ENCODE measurements around the gene MPST.

Gene MPST

GRCh38 chr22:37019309-37020191 lies at the start of gene MPST, which contains the start of gene TST:
Gene MPST, plus strand, starts transcription at chr22:37019742. Its CDS starts 95 bp downstream, at chr22:37019837.
Gene TST, minus strand, starts transcription at chr22:37019447. Its CDS starts 715 bp downstream, at chr22:37018732.
- CTCF ChIA-PET: interaction anchor here (0.6 to 5.3 kb wide), 8 partner anchors 9 to 240 kb away, joined by 3 to 38 read pairs (median 4); no protein-coding TSS in a partner anchor
- Mint-ChIP-seq H3K27me3 (peaks cover 67% of the 10 kb centered on the region), H3K36me3 (peaks cover 2% of the 10 kb centered on the region), H3K9me3 (no peaks in the 10 kb centered on the region), H3K4me1 (peaks cover 22% of the 10 kb centered on the region), H3K4me3 (peak within 1 kb of the TSS; percentile 89), H3K27ac (peak within 1 kb of the TSS; percentile 77)
- DNase-seq: peak; percentile 66

- no peaks in the 10 kb centered on the region for H3K4me1 Mint-ChIP-seq
These were observed 48.0 kb upstream of the MPST start for GRCh38 chr22:36971341-36972125.

GRCh38 chr22:36976606-36977005 lies 42.9 kb upstream of the MPST start:
- no peak for DNase-seq
- CTCF ChIA-PET: interaction anchor here (1.1 to 5.7 kb wide), 15 partner anchors 8 to 223 kb away, joined by 4 to 72 read pairs (median 7); partner anchors contain the start of genes IFT27 and NCF4
- H3K36me3 Mint-ChIP-seq: no peaks in the 10 kb centered on the region
- peak overlapping the region; percentile 79 for H3K4me3 Mint-ChIP-seq
- peaks cover 33% of the 10 kb centered on the region for H3K27me3 Mint-ChIP-seq
- peaks cover 14% of the 10 kb centered on the region for H3K4me1 Mint-ChIP-seq
- peak overlapping the region; percentile 28 for H3K27ac Mint-ChIP-seq
- no peaks in the 10 kb centered on the region for H3K9me3 Mint-ChIP-seq

More at GRCh38 chr22:36971341-36972125, 48.0 kb upstream of the MPST start:
- CTCF ChIA-PET: interaction anchor here (0.6 kb wide), 1 partner anchor 185 kb away, joined by 3 read pairs; no protein-coding TSS in a partner anchor
- Mint-ChIP-seq H3K36me3 (no peaks in the 10 kb centered on the region), H3K9me3 (no peaks in the 10 kb centered on the region), H3K4me3 (no peak overlapping the region), H3K27ac (no peak overlapping the region), H3K27me3 (peaks cover 36% of the 10 kb centered on the region)
- DNase-seq: no peak

GRCh38 chr22:36977401-36977861 lies 42.1 kb upstream of the MPST start:
- H3K9me3 Mint-ChIP-seq: no peaks in the 10 kb centered on the region
- H3K4me1 Mint-ChIP-seq: peaks cover 14% of the 10 kb centered on the region
- no peaks in the 10 kb centered on the region for H3K36me3 Mint-ChIP-seq
- peak overlapping the region; percentile 79 for H3K4me3 Mint-ChIP-seq
- peaks cover 41% of the 10 kb centered on the region for H3K27me3 Mint-ChIP-seq
- CTCF ChIA-PET: interaction anchor here (0.6 to 5.7 kb wide), 25 partner anchors 9 to 431 kb away, joined by 3 to 72 read pairs (median 5); partner anchors contain the start of genes IFT27, KCTD17 and NCF4
- H3K27ac Mint-ChIP-seq: peak overlapping the region; percentile 74
- DNase-seq: peak; percentile 83

GRCh38 chr22:36977947-36978660 lies 41.4 kb upstream of the MPST start:
- peaks cover 14% of the 10 kb centered on the region for H3K4me1 Mint-ChIP-seq
- no peaks in the 10 kb centered on the region for H3K36me3 Mint-ChIP-seq
- CTCF ChIA-PET: interaction anchor here (0.6 to 5.7 kb wide), 26 partner anchors 9 to 431 kb away, joined by 3 to 72 read pairs (median 5); partner anchors contain the start of genes IFT27, KCTD17 and NCF4
- peaks cover 46% of the 10 kb centered on the region for H3K27me3 Mint-ChIP-seq
- peak overlapping the region; percentile 74 for H3K27ac Mint-ChIP-seq
- peak; percentile 93 for DNase-seq
- peak overlapping the region; percentile 79 for H3K4me3 Mint-ChIP-seq
- H3K9me3 Mint-ChIP-seq: no peaks in the 10 kb centered on the region

GRCh38 chr22:36979016-36979910 lies 40.3 kb upstream of the MPST start:
- Mint-ChIP-seq H3K27me3 (peaks cover 45% of the 10 kb centered on the region), H3K4me1 (peaks cover 14% of the 10 kb centered on the region), H3K9me3 (no peaks in the 10 kb centered on the region), H3K36me3 (no peaks in the 10 kb centered on the region), H3K27ac (no peak overlapping the region), H3K4me3 (no peak overlapping the region)
- no peak for DNase-seq
- CTCF ChIA-PET: interaction anchor here (0.9 to 5.7 kb wide), 4 partner anchors 9 to 221 kb away, joined by 3 to 72 read pairs (median 10); partner anchors contain the start of gene NCF4

- CTCF ChIA-PET: interaction anchor here (1.1 to 1.3 kb wide), 2 partner anchors 13 to 200 kb away, joined by 3 to 4 read pairs; no protein-coding TSS in a partner anchor
- Mint-ChIP-seq H3K27me3 (peaks cover 41% of the 10 kb centered on the region), H3K9me3 (peaks cover 12% of the 10 kb centered on the region), H3K27ac (no peak overlapping the region), H3K4me3 (no peak overlapping the region), H3K4me1 (peaks cover 14% of the 10 kb centered on the region), H3K36me3 (peaks cover 4% of the 10 kb centered on the region)
- DNase-seq: no peak
These were observed 38.2 kb upstream of the MPST start for GRCh38 chr22:36981247-36981775.

- H3K27me3 Mint-ChIP-seq: peaks cover 33% of the 10 kb centered on the region
- H3K4me3 Mint-ChIP-seq: no peak overlapping the region
- DNase-seq: no peak
- peaks cover 9% of the 10 kb centered on the region for H3K4me1 Mint-ChIP-seq
- H3K27ac Mint-ChIP-seq: no peak overlapping the region
- CTCF ChIA-PET: interaction anchor here (1.3 to 1.7 kb wide), 2 partner anchors 200 to 207 kb away, joined by 4 to 5 read pairs; no protein-coding TSS in a partner anchor
- peaks cover 4% of the 10 kb centered on the region for H3K36me3 Mint-ChIP-seq
- H3K9me3 Mint-ChIP-seq: peaks cover 18% of the 10 kb centered on the region
These were observed 37.4 kb upstream of the MPST start for GRCh38 chr22:36982136-36982535.

GRCh38 chr22:36985211-36985889 lies 34.2 kb upstream of the MPST start:
- peaks cover 4% of the 10 kb centered on the region for H3K36me3 Mint-ChIP-seq
- DNase-seq: no peak
- H3K9me3 Mint-ChIP-seq: peaks cover 18% of the 10 kb centered on the region
- H3K4me3 Mint-ChIP-seq: no peak overlapping the region
- no peaks in the 10 kb centered on the region for H3K4me1 Mint-ChIP-seq
- CTCF ChIA-PET: interaction anchor here (0.6 kb wide), 1 partner anchor 29 kb away, joined by 3 read pairs; no protein-coding TSS in a partner anchor
- H3K27ac Mint-ChIP-seq: no peak overlapping the region
- peaks cover 43% of the 10 kb centered on the region for H3K27me3 Mint-ChIP-seq

GRCh38 chr22:36986242-36986821 lies 33.2 kb upstream of the MPST start:
- H3K27ac Mint-ChIP-seq: peak overlapping the region; percentile 9
- no peaks in the 10 kb centered on the region for H3K4me1 Mint-ChIP-seq
- peaks cover 48% of the 10 kb centered on the region for H3K27me3 Mint-ChIP-seq
- CTCF ChIA-PET: interaction anchor here (1.0 to 1.6 kb wide), 4 partner anchors 9 to 273 kb away, joined by 3 to 7 read pairs (median 4); no protein-coding TSS in a partner anchor
- peak; percentile 67 for DNase-seq
- no peak overlapping the region for H3K4me3 Mint-ChIP-seq
- H3K9me3 Mint-ChIP-seq: peaks cover 18% of the 10 kb centered on the region
- peaks cover 4% of the 10 kb centered on the region for H3K36me3 Mint-ChIP-seq

- DNase-seq: no peak
- peak overlapping the region; percentile 12 for H3K27ac Mint-ChIP-seq
- H3K9me3 Mint-ChIP-seq: peaks cover 18% of the 10 kb centered on the region
- peaks cover 32% of the 10 kb centered on the region for H3K27me3 Mint-ChIP-seq
- no peak overlapping the region for H3K4me3 Mint-ChIP-seq
- CTCF ChIA-PET: interaction anchor here (0.9 to 1.4 kb wide), 4 partner anchors 8 to 132 kb away, joined by 3 to 4 read pairs (median 3); no protein-coding TSS in a partner anchor
- peaks cover 4% of the 10 kb centered on the region for H3K36me3 Mint-ChIP-seq
- no peaks in the 10 kb centered on the region for H3K4me1 Mint-ChIP-seq
These were observed 31.3 kb upstream of the MPST start for GRCh38 chr22:36988075-36988832.

Measured in activated naive CD4-positive, alpha-beta T cell treated with anti-CD3 and anti-CD28 coated beads, Interleukin-2, amount 10 ng/mL, durations not matched to agents 7 days and 5 days (primary cell).